ENCODE results near the gene ZC3H4. TPM values are rescaled to one million over a fixed set of nuclear protein-coding genes. Genes with fewer than 3 reads are reported as not detected.

The ZC3H4 gene
- total and polyA plus RNA-seq, 2 donors (not counting 1 experiment from before 2014, with no cell fraction given) = 12.7 to 73.7 TPM

DNA sequence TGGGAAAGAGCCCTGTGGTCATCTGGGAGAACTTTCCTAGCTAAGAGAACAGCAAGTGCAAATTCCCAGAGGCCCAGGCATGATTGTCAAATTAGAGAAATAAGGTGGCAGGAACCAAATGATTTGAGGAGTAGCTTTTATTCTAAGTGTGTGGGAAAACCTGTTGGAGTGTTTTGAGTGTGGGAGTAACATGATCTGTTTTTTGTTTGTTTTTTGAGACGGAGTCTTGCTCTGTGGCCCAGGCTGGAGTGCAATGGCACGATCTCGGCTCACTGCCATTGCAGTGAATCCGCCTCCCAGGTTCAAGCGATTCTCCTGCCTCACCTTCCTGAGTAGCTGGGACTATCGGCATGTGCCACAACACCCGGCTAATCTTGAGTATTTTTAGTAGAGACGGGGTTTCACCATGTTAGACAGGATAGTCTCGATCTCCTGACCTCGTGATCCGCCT, 19.5 kb upstream of the ZC3H4 start:
- no peak overlapping the region for H3K4me2 ChIP-seq (replicated peaks; ENCODE audit: low read depth, low read length, poor library complexity, severe bottlenecking)
- peaks cover 0 to 2% of the 10 kb centered on the region in 2 experiments for H3K36me3 ChIP-seq (replicated peaks in 1 of 2; ENCODE audit: control extremely low read depth in 1 of 2, control insufficient read depth in 1 of 2, extremely low read depth in 1 of 2, insufficient read depth in 2 of 2, low read length in 1 of 2)
- ATAC-seq (ENCODE audit: low read depth) (no peak), DNase-seq (no peak)
- H3K4me1 ChIP-seq (ENCODE audit: control insufficient read depth in 2 of 2, insufficient read depth in 2 of 2, low read length in 2 of 2) = peaks cover 0 to 21% of the 10 kb centered on the region in 2 donors
- WGBS (ENCODE audit: insufficient coverage) = 95% methylated on average over 10 of the region's 11 CpGs
- H3K9me3 ChIP-seq (ENCODE audit: control extremely low read depth in 1 of 3, control insufficient read depth in 2 of 3, insufficient read depth in 1 of 3, low read length in 2 of 3) = no peaks in the 10 kb centered on the region
- Mint-ChIP-seq H3K27me3 (no peaks in the 10 kb centered on the region), H3K27ac (no peak overlapping the region), H3K4me1 (peaks cover 39% of the 10 kb centered on the region), H3K4me3 (peak overlapping the region; percentile 12), H3K9me3 (ENCODE audit: insufficient read depth) (no peaks in the 10 kb centered on the region)
- intact Hi-C loops (cut with micrococcal nuclease) = loop anchor here (5.0 kb wide), 2 partner anchors 109 to 271 kb away; partner anchors contain the start of gene ARHGAP35
- no peaks in the 10 kb centered on the region for H3K27me3 ChIP-seq (replicated peaks in 1 of 4; ENCODE audit: control extremely low read depth in 1 of 4, control insufficient read depth in 3 of 4, insufficient read depth in 4 of 4, low read length in 3 of 4)
- peaks cover 31% of the 10 kb centered on the region for H4K20me1 ChIP-seq (ENCODE audit: control insufficient read depth, insufficient read depth, low read length, poor library complexity, severe bottlenecking)
- H2AFZ ChIP-seq (ENCODE audit: insufficient read depth, low read depth, low read length, poor library complexity, severe bottlenecking) = no peak overlapping the region
- H3K9ac ChIP-seq (ENCODE audit: low read length) = no peak overlapping the region
- POLR2A ChIA-PET = interaction anchor here (0.8 to 1.5 kb wide), 2 partner anchors 20 to 1717 kb away, joined by 3 to 4 read pairs; partner anchors contain the start of gene ZC3H4
- H3K27ac ChIP-seq (ENCODE audit: low read length in 2 of 2) = no peak overlapping the region
- H3K4me3 ChIP-seq (ENCODE audit: control extremely low read depth in 1 of 5, extremely low read depth in 1 of 5, insufficient read depth in 1 of 5, low read depth in 2 of 5, low read length in 4 of 5) = no peak overlapping the region
- CTCF ChIA-PET = interaction anchor here (0.7 to 8.3 kb wide), 6 partner anchors 8 to 160 kb away, joined by 3 to 152 read pairs (median 3); no protein-coding TSS in a partner anchor
- no peak for TF ChIP-seq CTCF (IDR thresholded peaks at IDR 0.05)
- H3K79me2 ChIP-seq (ENCODE audit: control insufficient read depth, insufficient read depth, low read length) = peaks cover 76% of the 10 kb centered on the region

- no peak for ATAC-seq (ENCODE audit: low read depth)
- ChIA-PET CTCF (interaction anchor here (0.6 to 8.3 kb wide), 11 partner anchors 13 to 161 kb away, joined by 3 to 152 read pairs (median 5); partner anchors contain the start of gene ZC3H4), POLR2A (interaction anchor here (0.7 to 1.9 kb wide), 4 partner anchors 19 to 1717 kb away, joined by 4 to 18 read pairs (median 8); partner anchors contain the start of gene ZC3H4)
- H3K79me2 ChIP-seq (ENCODE audit: control insufficient read depth, insufficient read depth, low read length) = peaks cover 69% of the 10 kb centered on the region
- peak overlapping the region; percentile 66 for H3K4me3 Mint-ChIP-seq
- H4K20me1 ChIP-seq (ENCODE audit: control insufficient read depth, insufficient read depth, low read length, poor library complexity, severe bottlenecking) = peaks cover 28% of the 10 kb centered on the region
- no peak overlapping the region for H3K4me2 ChIP-seq (replicated peaks; ENCODE audit: low read depth, low read length, poor library complexity, severe bottlenecking)
- H2AFZ ChIP-seq (ENCODE audit: insufficient read depth, low read depth, low read length, poor library complexity, severe bottlenecking) = no peak overlapping the region
- H3K9me3 ChIP-seq (ENCODE audit: control extremely low read depth in 1 of 3, control insufficient read depth in 2 of 3, insufficient read depth in 1 of 3, low read length in 2 of 3) = no peaks in the 10 kb centered on the region
- peaks cover 39% of the 10 kb centered on the region for H3K4me1 Mint-ChIP-seq
- no peak overlapping the region for H3K27ac ChIP-seq (ENCODE audit: low read length in 2 of 2)
- no peaks in the 10 kb centered on the region for H3K36me3 ChIP-seq (replicated peaks in 1 of 2; ENCODE audit: control extremely low read depth in 1 of 2, control insufficient read depth in 1 of 2, extremely low read depth in 1 of 2, insufficient read depth in 2 of 2, low read length in 1 of 2)
- no peaks in the 10 kb centered on the region for H3K27me3 ChIP-seq (replicated peaks in 1 of 4; ENCODE audit: control extremely low read depth in 1 of 4, control insufficient read depth in 3 of 4, insufficient read depth in 4 of 4, low read length in 3 of 4)
- H3K27ac Mint-ChIP-seq = no peak overlapping the region
- H3K9me3 Mint-ChIP-seq (ENCODE audit: insufficient read depth) = no peaks in the 10 kb centered on the region
- no peak for TF ChIP-seq CTCF (IDR thresholded peaks at IDR 0.05)
- no peak for TF ChIP-seq EZH2 (IDR thresholded peaks at IDR 0.05; ENCODE audit: borderline replicate concordance, insufficient read depth, low read depth, low read length, poor library complexity, severe bottlenecking)
- WGBS (ENCODE audit: insufficient coverage) = no CpG with 5 or more reads among the region's 7 CpGs
- intact Hi-C loops (cut with micrococcal nuclease) = loop anchor here (5.0 kb wide), 2 partner anchors 110 to 270 kb away; partner anchors contain the start of gene ARHGAP35
- H3K4me1 ChIP-seq (ENCODE audit: control insufficient read depth in 2 of 2, insufficient read depth in 2 of 2, low read length in 2 of 2) = peaks cover 0 to 21% of the 10 kb centered on the region in 2 donors
- no peak overlapping the region for H3K9ac ChIP-seq (ENCODE audit: low read length)
- H3K4me3 ChIP-seq (ENCODE audit: control extremely low read depth in 1 of 5, extremely low read depth in 1 of 5, insufficient read depth in 1 of 5, low read depth in 2 of 5, low read length in 4 of 5) = no peak overlapping the region
- DNase-seq = no peak
- H3K27me3 Mint-ChIP-seq = no peaks in the 10 kb centered on the region
Measured at GRCh38 chr19:47132194-47132852, 18.7 kb upstream of the ZC3H4 start.
